ENCODE data around the gene TUBD1.
"Not testable (repeated sequence)": the region's sequence is repeated elsewhere in the genome, so short reads cannot be mapped to it uniquely, and the experiment has no call there.

Gene TUBD1

GRCh38 chr17:59844884-59845594, 47.7 kb downstream of the TUBD1 start:
- peaks cover 21% of the 10 kb centered on the region for H3K4me1 ChIP-seq (ENCODE audit: control insufficient read depth, insufficient read depth, low read length)
- no peak overlapping the region for H3K4me3 ChIP-seq (ENCODE audit: low read length in 2 of 2)
- no peaks in the 10 kb centered on the region for H3K9me3 ChIP-seq (ENCODE audit: control insufficient read depth in 2 of 2, low read length in 2 of 2)
- H3K27me3 ChIP-seq (ENCODE audit: control insufficient read depth in 1 of 2, insufficient read depth in 2 of 2, low read length in 2 of 2), result no peaks in the 10 kb centered on the region
- H3K27ac ChIP-seq (ENCODE audit: low read length), result peak overlapping the region; percentile 87
- no peak overlapping the region for H3K9ac ChIP-seq (ENCODE audit: low read length in 2 of 2)
- peaks cover 3 to 15% of the 10 kb centered on the region in 2 donors for H3K36me3 ChIP-seq (ENCODE audit: control insufficient read depth in 2 of 2, insufficient read depth in 2 of 2, low read length in 2 of 2)

GRCh38 chr17:59842901-59843652, 49.7 kb downstream of the TUBD1 start:
- Histone ChIP-seq H3K4me3 (ENCODE audit: low read length in 2 of 2) (no peak overlapping the region), H3K27me3 (ENCODE audit: control insufficient read depth in 1 of 2, insufficient read depth in 2 of 2, low read length in 2 of 2) (no peaks in the 10 kb centered on the region), H3K4me1 (ENCODE audit: control insufficient read depth, insufficient read depth, low read length) (peaks cover 21% of the 10 kb centered on the region), H3K36me3 (ENCODE audit: control insufficient read depth in 2 of 2, insufficient read depth in 2 of 2, low read length in 2 of 2) (peaks cover 6 to 28% of the 10 kb centered on the region in 2 donors), H3K27ac (ENCODE audit: low read length) (peak overlapping the region; percentile 31), H3K9me3 (ENCODE audit: control insufficient read depth in 2 of 2, low read length in 2 of 2) (no peaks in the 10 kb centered on the region), H3K9ac (ENCODE audit: low read length in 2 of 2) (no peak overlapping the region)

GRCh38 chr17:59841882-59842263, 50.9 kb downstream of the TUBD1 start:
- H3K27me3 ChIP-seq (ENCODE audit: control insufficient read depth in 1 of 2, insufficient read depth in 2 of 2, low read length in 2 of 2); H3K9me3 ChIP-seq (ENCODE audit: control insufficient read depth in 2 of 2, low read length in 2 of 2); H3K27ac ChIP-seq (ENCODE audit: low read length): not testable (repeated sequence)
- Histone ChIP-seq H3K9ac (ENCODE audit: low read length in 2 of 2) (peak overlapping the region in 1 of 2 donors; percentile 100), H3K4me1 (ENCODE audit: control insufficient read depth, insufficient read depth, low read length) (peaks cover 18% of the 10 kb centered on the region), H3K4me3 (ENCODE audit: low read length in 2 of 2) (peak overlapping the region in 1 of 2 donors; percentile 100), H3K36me3 (ENCODE audit: control insufficient read depth in 2 of 2, insufficient read depth in 2 of 2, low read length in 2 of 2) (peaks cover 6 to 28% of the 10 kb centered on the region in 2 donors)

- Histone ChIP-seq H3K4me3 (ENCODE audit: low read length in 2 of 2) (peak overlapping the region; percentile 87 to 100), H3K9ac (ENCODE audit: low read length in 2 of 2) (peak overlapping the region; percentile 37 to 100), H3K36me3 (ENCODE audit: control insufficient read depth in 2 of 2, insufficient read depth in 2 of 2, low read length in 2 of 2) (peaks cover 6 to 28% of the 10 kb centered on the region in 2 donors), H3K4me1 (ENCODE audit: control insufficient read depth, insufficient read depth, low read length) (peaks cover 13% of the 10 kb centered on the region), H3K27ac (ENCODE audit: low read length) (peak overlapping the region; percentile 97)
- H3K9me3 ChIP-seq (ENCODE audit: control insufficient read depth in 2 of 2, low read length in 2 of 2); H3K27me3 ChIP-seq (ENCODE audit: control insufficient read depth in 1 of 2, insufficient read depth in 2 of 2, low read length in 2 of 2): not testable (repeated sequence)
Observed at GRCh38 chr17:59841091-59841881, 51.5 kb downstream of the TUBD1 start.

- Histone ChIP-seq H3K9ac (ENCODE audit: low read length in 2 of 2) (peak overlapping the region; percentile 99 to 100), H3K4me3 (ENCODE audit: low read length in 2 of 2) (peak overlapping the region; percentile 87 to 100), H3K4me1 (ENCODE audit: control insufficient read depth, insufficient read depth, low read length) (peaks cover 6% of the 10 kb centered on the region), H3K27ac (ENCODE audit: low read length) (peak overlapping the region; percentile 97), H3K27me3 (ENCODE audit: control insufficient read depth in 1 of 2, insufficient read depth in 2 of 2, low read length in 2 of 2) (no peaks in the 10 kb centered on the region), H3K9me3 (ENCODE audit: control insufficient read depth in 2 of 2, low read length in 2 of 2) (no peaks in the 10 kb centered on the region), H3K36me3 (ENCODE audit: control insufficient read depth in 2 of 2, insufficient read depth in 2 of 2, low read length in 2 of 2) (peaks cover 6 to 28% of the 10 kb centered on the region in 2 donors)
Observed at GRCh38 chr17:59840329-59841090, 52.2 kb downstream of the TUBD1 start.

GRCh38 chr17:59839651-59840328, 53.0 kb downstream of the TUBD1 start:
- no peaks in the 10 kb centered on the region for H3K9me3 ChIP-seq (ENCODE audit: control insufficient read depth in 2 of 2, low read length in 2 of 2)
- H3K27me3 ChIP-seq (ENCODE audit: control insufficient read depth in 1 of 2, insufficient read depth in 2 of 2, low read length in 2 of 2), result no peaks in the 10 kb centered on the region
- peaks cover 6 to 28% of the 10 kb centered on the region in 2 donors for H3K36me3 ChIP-seq (ENCODE audit: control insufficient read depth in 2 of 2, insufficient read depth in 2 of 2, low read length in 2 of 2)
- peak overlapping the region; percentile 97 for H3K27ac ChIP-seq (ENCODE audit: low read length)
- peak overlapping the region; percentile 87 to 100 for H3K4me3 ChIP-seq (ENCODE audit: low read length in 2 of 2)
- peaks cover 5% of the 10 kb centered on the region for H3K4me1 ChIP-seq (ENCODE audit: control insufficient read depth, insufficient read depth, low read length)
- peak overlapping the region; percentile 99 to 100 for H3K9ac ChIP-seq (ENCODE audit: low read length in 2 of 2)

GRCh38 chr17:59838052-59838916, 54.5 kb downstream of the TUBD1 start:
- Histone ChIP-seq H3K27ac (ENCODE audit: low read length) (peak overlapping the region; percentile 97), H3K4me1 (ENCODE audit: control insufficient read depth, insufficient read depth, low read length) (peaks cover 5% of the 10 kb centered on the region), H3K9me3 (ENCODE audit: control insufficient read depth in 2 of 2, low read length in 2 of 2) (no peaks in the 10 kb centered on the region), H3K36me3 (ENCODE audit: control insufficient read depth in 2 of 2, insufficient read depth in 2 of 2, low read length in 2 of 2) (peaks cover 6 to 28% of the 10 kb centered on the region in 2 donors), H3K9ac (ENCODE audit: low read length in 2 of 2) (peak overlapping the region; percentile 99 to 100), H3K4me3 (ENCODE audit: low read length in 2 of 2) (peak overlapping the region; percentile 87 to 100), H3K27me3 (ENCODE audit: control insufficient read depth in 1 of 2, insufficient read depth in 2 of 2, low read length in 2 of 2) (no peaks in the 10 kb centered on the region)

GRCh38 chr17:59837308-59838051, 55.3 kb downstream of the TUBD1 start:
- no peaks in the 10 kb centered on the region for H3K9me3 ChIP-seq (ENCODE audit: control insufficient read depth in 2 of 2, low read length in 2 of 2)
- peaks cover 5% of the 10 kb centered on the region for H3K4me1 ChIP-seq (ENCODE audit: control insufficient read depth, insufficient read depth, low read length)
- H3K27ac ChIP-seq (ENCODE audit: low read length), result peak overlapping the region; percentile 97
- H3K36me3 ChIP-seq (ENCODE audit: control insufficient read depth in 2 of 2, insufficient read depth in 2 of 2, low read length in 2 of 2), result peaks cover 6 to 28% of the 10 kb centered on the region in 2 donors
- peak overlapping the region; percentile 87 to 100 for H3K4me3 ChIP-seq (ENCODE audit: low read length in 2 of 2)
- peak overlapping the region; percentile 99 to 100 for H3K9ac ChIP-seq (ENCODE audit: low read length in 2 of 2)
- no peaks in the 10 kb centered on the region for H3K27me3 ChIP-seq (ENCODE audit: control insufficient read depth in 1 of 2, insufficient read depth in 2 of 2, low read length in 2 of 2)
